Liver (tissue), 9 donors: Measurements from ENCODE around the gene ZFP42. TPM values are rescaled to one million over a fixed set of nuclear protein-coding genes. Genes with fewer than 3 reads are reported as not detected.

Experiments used
- DNase-seq: peaks from one replicate; pipeline ENCODE4 v3.0.0-alpha.2; 2017; ENCODE audit warnings: low spot score
- H3K27ac ChIP-seq, 2 donors: one replicate each; pipeline ENCODE4 v1.7.0; 2013; ENCODE audit warnings: inconsistent platforms in 2 of 2, low read length in 2 of 2, control low read depth in 1 of 2, low read depth in 1 of 2, mild to moderate bottlenecking in 1 of 2
- H3K27me3 ChIP-seq, 4 donors: one replicate each; pipeline versions ENCODE4 v1.6.1 to v1.7.0; 2013; ENCODE audit warnings: low read length in 3 of 4, inconsistent platforms in 1 of 4, mild to moderate bottlenecking in 1 of 4, moderate library complexity in 1 of 4; ENCODE audit not compliant: control insufficient read depth in 4 of 4, insufficient read depth in 4 of 4
- H3K36me3 ChIP-seq, 4 donors: one replicate each; pipeline versions ENCODE4 v1.6.1 to v1.7.0; 2013; ENCODE audit warnings: low read length in 3 of 4, mild to moderate bottlenecking in 3 of 4, low read depth in 1 of 4, moderate library complexity in 1 of 4; ENCODE audit not compliant: control insufficient read depth in 4 of 4, insufficient read depth in 3 of 4
- H3K4me1 ChIP-seq, 4 donors: one replicate each; pipeline versions ENCODE4 v1.6.1 to v1.7.0; 2013; ENCODE audit warnings: low read length in 3 of 4, mild to moderate bottlenecking in 3 of 4, moderate library complexity in 1 of 4; ENCODE audit not compliant: control insufficient read depth in 4 of 4, insufficient read depth in 4 of 4
- H3K4me3 ChIP-seq, 3 donors: one replicate each; pipeline versions ENCODE4 v1.6.1 to v1.7.0; 2013; ENCODE audit warnings: low read length in 3 of 3, control low read depth in 1 of 3, low read depth in 1 of 3, mild to moderate bottlenecking in 1 of 3
- H3K9ac ChIP-seq, 2 donors: one replicate each; pipeline ENCODE4 v1.7.0; 2013; ENCODE audit warnings: low read length in 2 of 2, mild to moderate bottlenecking in 2 of 2, moderate library complexity in 2 of 2, control low read depth in 1 of 2, low read depth in 1 of 2
- H3K9me3 ChIP-seq, 4 donors: one replicate each; pipeline versions ENCODE4 v1.6.1 to v1.7.0; 2013; ENCODE audit warnings: low read length in 3 of 4; ENCODE audit not compliant: control insufficient read depth in 4 of 4
- CTCF ChIP-seq: fragments of 150-350 bp; IDR thresholded peaks from 2 replicates; pipeline ENCODE4 v1.5.1; 2017; ENCODE audit warnings: improper control_type of control experiment, low read depth, low read length; ENCODE audit not compliant: missing input control
- GABPA ChIP-seq, 2 donors: IDR thresholded peaks in 1 of 2; conservative IDR thresholded peaks in 1 of 2; 2 replicates each; pipeline ENCODE4 v1.6.1; 2016; ENCODE audit warnings: antibody characterized with exemption in 2 of 2, mild to moderate bottlenecking in 1 of 2, moderate library complexity in 1 of 2
- HNF4A ChIP-seq, 2 donors: conservative IDR thresholded peaks; 2 replicates each; pipeline ENCODE4 v1.6.1; 2016; ENCODE audit warnings: antibody characterized with exemption in 2 of 2, mild to moderate bottlenecking in 2 of 2
- HNF4G ChIP-seq: IDR thresholded peaks from 2 replicates; pipeline ENCODE4 v1.6.1; 2016; ENCODE audit warnings: antibody characterized with exemption
- JUND ChIP-seq, 2 donors: IDR thresholded peaks; 2 replicates each; pipeline ENCODE4 v1.6.1; 2016; ENCODE audit warnings: antibody characterized with exemption in 2 of 2
- NR2F2 ChIP-seq: IDR thresholded peaks from 2 replicates; pipeline ENCODE4 v1.6.1; 2016; ENCODE audit warnings: antibody characterized with exemption
- RAD21 ChIP-seq, 2 donors: IDR thresholded peaks; 2 replicates each; pipeline ENCODE4 v1.6.1; 2016; ENCODE audit warnings: antibody characterized with exemption in 2 of 2, mild to moderate bottlenecking in 2 of 2
- RXRA ChIP-seq, 2 donors: IDR thresholded peaks; 2 replicates each; pipeline ENCODE4 v1.6.1; 2017 to 2018; ENCODE audit warnings: antibody characterized with exemption in 2 of 2, mild to moderate bottlenecking in 1 of 2
- SP1 ChIP-seq: IDR thresholded peaks from 2 replicates; pipeline ENCODE4 v1.6.1; 2018; ENCODE audit warnings: antibody characterized with exemption, mild to moderate bottlenecking
- TAF1 ChIP-seq: conservative IDR thresholded peaks from 2 replicates; pipeline ENCODE4 v1.6.1; 2016; ENCODE audit warnings: antibody characterized with exemption, mild to moderate bottlenecking
- YY1 ChIP-seq: IDR thresholded peaks from 2 replicates; pipeline ENCODE4 v1.6.1; 2016; ENCODE audit warnings: antibody characterized with exemption, mild to moderate bottlenecking
- ZBTB33 ChIP-seq: IDR thresholded peaks from 2 replicates; pipeline ENCODE4 v1.6.1; 2016; ENCODE audit warnings: antibody characterized with exemption
- WGBS: extraction: QIAGEN DNeasy Blood & Tissue Kit; methylation state at CpG from one replicate; pipeline ENCODE4 v1.1.7; 2013; 5-methylcytosine and 5-hydroxymethylcytosine counted together
- polyA plus RNA-seq, 2 donors: library from polyadenylated mRNA; stranded (reverse) in 1 of 2; unstranded in 1 of 2; fragments of 200-250 nt in 1 of 2; fragments of >200 nt in 1 of 2; fragmentation: Nextera tagmentation in 1 of 2; extraction: Ambion mirVana in 1 of 2; gene quantifications; one replicate each; pipeline versions ENCODE4 v1.2.1 to v1.2.3, GENCODE V29; 2013 to 2015
- total RNA-seq, 2 donors: library from RNA; depleted of rRNA; stranded (reverse); fragments of >200 nt; gene quantifications; one replicate each; pipeline ENCODE4 v1.2.3, GENCODE V29; 2014
- TF ChIP-seq, protein P1 (sequence below): IDR thresholded peaks from 2 replicates; pipeline ENCODE4 v1.6.1; 2016; ENCODE audit warnings: antibody characterized with exemption
- TF ChIP-seq, protein P2 (sequence below): IDR thresholded peaks from 2 replicates; pipeline ENCODE4 v1.6.1; 2016; ENCODE audit warnings: antibody characterized with exemption
- TF ChIP-seq, protein P3 (sequence below): IDR thresholded peaks from 2 replicates; pipeline ENCODE4 v1.6.1; 2016; ENCODE audit warnings: antibody characterized with exemption, mild to moderate bottlenecking
- donor health status: healthy.
- donor health status: healthy.
- donor health status: healthy.
- donor health status: healthy.
- donor health status: healthy.

ZFP42 gene
- total and polyA plus RNA-seq, 4 donors, result not detected

GRCh38 chr4:188015025-188015940 lies 19.7 kb downstream of the ZFP42 start:
- Histone ChIP-seq H3K9ac (no peak overlapping the region), H3K27ac (no peak overlapping the region), H3K4me1 (no peaks in the 10 kb centered on the region), H3K27me3 (no peaks in the 10 kb centered on the region), H3K9me3 (no peaks in the 10 kb centered on the region), H3K36me3 (no peaks in the 10 kb centered on the region), H3K4me3 (no peak overlapping the region)
- 65% methylated on average over 14 of the region's 14 CpGs for whole genome bisulfite sequencing
- no peak for DNase-seq
- TF ChIP-seq NR2F2, result no peak

- H3K9ac ChIP-seq, result no peak overlapping the region
- no peaks in the 10 kb centered on the region for H3K4me1 ChIP-seq
- 20% methylated on average over 7 of the region's 7 CpGs for WGBS
- H3K9me3 ChIP-seq, result no peaks in the 10 kb centered on the region
- no peak for DNase-seq
- H3K36me3 ChIP-seq, result no peaks in the 10 kb centered on the region
- H3K4me3 ChIP-seq, result no peak overlapping the region
- TF ChIP-seq, protein P1, sequence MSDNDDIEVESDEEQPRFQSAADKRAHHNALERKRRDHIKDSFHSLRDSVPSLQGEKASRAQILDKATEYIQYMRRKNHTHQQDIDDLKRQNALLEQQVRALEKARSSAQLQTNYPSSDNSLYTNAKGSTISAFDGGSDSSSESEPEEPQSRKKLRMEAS, result no peak
- no peak for TF ChIP-seq GABPA (IDR thresholded peaks at IDR 0.05 in 1 of 2, conservative IDR thresholded peaks at IDR 0.05 in 1 of 2)
- TF ChIP-seq RAD21 (IDR thresholded peaks at IDR 0.05), result no peak
- no peak for TF ChIP-seq JUND (IDR thresholded peaks at IDR 0.05)
- TF ChIP-seq, protein P2, sequence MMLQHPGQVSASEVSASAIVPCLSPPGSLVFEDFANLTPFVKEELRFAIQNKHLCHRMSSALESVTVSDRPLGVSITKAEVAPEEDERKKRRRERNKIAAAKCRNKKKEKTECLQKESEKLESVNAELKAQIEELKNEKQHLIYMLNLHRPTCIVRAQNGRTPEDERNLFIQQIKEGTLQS, result no peak
- H3K27me3 ChIP-seq, result no peaks in the 10 kb centered on the region
- H3K27ac ChIP-seq, result no peak overlapping the region
Observed at GRCh38 chr4:188016754-188017153, 21.2 kb downstream of the ZFP42 start.

DNA sequence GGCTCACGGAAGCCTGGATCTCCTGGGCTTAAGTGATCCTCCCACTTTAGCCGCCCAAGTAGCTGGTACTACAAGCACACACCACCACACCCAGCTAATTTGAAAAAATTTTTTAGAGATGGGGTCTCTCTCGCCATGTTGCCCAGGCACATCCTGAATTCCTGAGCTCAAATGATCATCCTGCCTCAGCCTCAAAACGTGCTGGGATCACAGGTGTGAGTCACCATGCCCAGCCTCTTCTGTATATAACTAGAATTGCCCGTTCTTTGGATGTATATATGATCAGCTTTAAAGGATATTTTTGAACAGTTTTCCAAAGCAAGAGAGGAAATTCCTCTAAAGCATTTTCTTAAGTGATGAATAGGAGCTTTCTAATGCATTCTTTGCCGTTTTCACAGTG lies 22.7 kb downstream of the ZFP42 start:
- Histone ChIP-seq H3K4me3 (no peak overlapping the region), H3K9ac (no peak overlapping the region), H3K27me3 (no peaks in the 10 kb centered on the region), H3K9me3 (no peaks in the 10 kb centered on the region), H3K4me1 (no peaks in the 10 kb centered on the region), H3K36me3 (no peaks in the 10 kb centered on the region), H3K27ac (no peak overlapping the region)
- DNase-seq, result no peak
- TF ChIP-seq, protein P3, sequence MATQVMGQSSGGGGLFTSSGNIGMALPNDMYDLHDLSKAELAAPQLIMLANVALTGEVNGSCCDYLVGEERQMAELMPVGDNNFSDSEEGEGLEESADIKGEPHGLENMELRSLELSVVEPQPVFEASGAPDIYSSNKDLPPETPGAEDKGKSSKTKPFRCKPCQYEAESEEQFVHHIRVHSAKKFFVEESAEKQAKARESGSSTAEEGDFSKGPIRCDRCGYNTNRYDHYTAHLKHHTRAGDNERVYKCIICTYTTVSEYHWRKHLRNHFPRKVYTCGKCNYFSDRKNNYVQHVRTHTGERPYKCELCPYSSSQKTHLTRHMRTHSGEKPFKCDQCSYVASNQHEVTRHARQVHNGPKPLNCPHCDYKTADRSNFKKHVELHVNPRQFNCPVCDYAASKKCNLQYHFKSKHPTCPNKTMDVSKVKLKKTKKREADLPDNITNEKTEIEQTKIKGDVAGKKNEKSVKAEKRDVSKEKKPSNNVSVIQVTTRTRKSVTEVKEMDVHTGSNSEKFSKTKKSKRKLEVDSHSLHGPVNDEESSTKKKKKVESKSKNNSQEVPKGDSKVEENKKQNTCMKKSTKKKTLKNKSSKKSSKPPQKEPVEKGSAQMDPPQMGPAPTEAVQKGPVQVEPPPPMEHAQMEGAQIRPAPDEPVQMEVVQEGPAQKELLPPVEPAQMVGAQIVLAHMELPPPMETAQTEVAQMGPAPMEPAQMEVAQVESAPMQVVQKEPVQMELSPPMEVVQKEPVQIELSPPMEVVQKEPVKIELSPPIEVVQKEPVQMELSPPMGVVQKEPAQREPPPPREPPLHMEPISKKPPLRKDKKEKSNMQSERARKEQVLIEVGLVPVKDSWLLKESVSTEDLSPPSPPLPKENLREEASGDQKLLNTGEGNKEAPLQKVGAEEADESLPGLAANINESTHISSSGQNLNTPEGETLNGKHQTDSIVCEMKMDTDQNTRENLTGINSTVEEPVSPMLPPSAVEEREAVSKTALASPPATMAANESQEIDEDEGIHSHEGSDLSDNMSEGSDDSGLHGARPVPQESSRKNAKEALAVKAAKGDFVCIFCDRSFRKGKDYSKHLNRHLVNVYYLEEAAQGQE, result no peak
- TF ChIP-seq, protein P2, result no peak
- TF ChIP-seq YY1, result no peak
- no peak for TF ChIP-seq SP1
- TF ChIP-seq GABPA (IDR thresholded peaks at IDR 0.05 in 1 of 2, conservative IDR thresholded peaks at IDR 0.05 in 1 of 2), result no peak
- no peak for TF ChIP-seq CTCF
- no peak for TF ChIP-seq HNF4G
- TF ChIP-seq, protein P1, result no peak
- TF ChIP-seq NR2F2, result no peak
- no peak for TF ChIP-seq HNF4A (conservative IDR thresholded peaks at IDR 0.05)
- no peak for TF ChIP-seq JUND (IDR thresholded peaks at IDR 0.05)
- TF ChIP-seq ZBTB33, result no peak
- no peak for TF ChIP-seq RAD21 (IDR thresholded peaks at IDR 0.05)
- TF ChIP-seq RXRA (IDR thresholded peaks at IDR 0.05), result no peak
- no peak for TF ChIP-seq TAF1
- WGBS, result 61% methylated on average over 6 of the region's 6 CpGs
